IPS-18a (cell line): Measurements from ENCODE around the gene KRT78.

Experiments
- H3K27ac ChIP-seq: one replicate; pipeline ENCODE4 v1.5.1; 2013; ENCODE audit warnings: low read length
- H3K27me3 ChIP-seq: one replicate; pipeline ENCODE4 v1.6.1; 2013; ENCODE audit warnings: mild to moderate bottlenecking, low read length; ENCODE audit not compliant: control insufficient read depth, insufficient read depth
- H3K36me3 ChIP-seq: one replicate; pipeline ENCODE4 v1.6.1; 2013; ENCODE audit warnings: low read depth, low read length; ENCODE audit not compliant: control insufficient read depth
- H3K4me1 ChIP-seq: one replicate; pipeline ENCODE4 v1.6.1; 2013; ENCODE audit warnings: low read depth, low read length; ENCODE audit not compliant: control insufficient read depth
- H3K4me3 ChIP-seq: one replicate; pipeline ENCODE4 v1.5.1; 2013; ENCODE audit warnings: low read length
- H3K9ac ChIP-seq: one replicate; pipeline ENCODE4 v1.6.1; 2013; ENCODE audit warnings: mild to moderate bottlenecking, low read length, moderate library complexity
- H3K9me3 ChIP-seq: one replicate; pipeline ENCODE4 v1.6.1; 2013; ENCODE audit warnings: low read depth, low read length; ENCODE audit not compliant: control insufficient read depth

The KRT78 gene

DNA sequence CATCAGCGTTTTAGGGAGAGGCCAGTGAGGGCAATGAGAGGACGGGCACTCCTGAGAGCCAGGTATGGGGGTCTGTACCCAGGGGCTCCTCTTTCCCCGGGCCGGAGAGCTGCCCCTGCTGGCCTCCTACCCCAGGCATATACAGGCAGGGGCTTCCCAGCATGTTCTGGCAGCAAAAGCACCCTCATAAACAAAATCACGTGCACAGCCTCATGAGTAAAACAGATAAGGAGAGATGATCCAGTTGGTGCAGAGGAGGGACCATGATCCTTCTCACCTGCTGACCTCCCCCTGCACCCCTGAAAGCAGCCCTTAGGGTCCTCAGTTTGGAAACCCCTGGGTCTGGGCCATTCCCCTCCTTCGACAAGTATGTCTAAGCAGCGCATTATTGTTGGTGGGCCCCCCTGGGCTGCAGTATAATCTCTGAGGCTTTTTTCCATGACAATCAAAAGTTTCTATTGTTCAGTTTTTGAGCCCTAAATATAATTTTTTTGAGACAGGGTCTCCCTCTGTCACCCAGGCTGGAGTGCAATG lies 29.8 kb downstream of the KRT78 start:
- Histone ChIP-seq H3K9ac (no peak overlapping the region), H3K4me3 (no peak overlapping the region), H3K36me3 (no peaks in the 10 kb centered on the region), H3K27me3 (no peaks in the 10 kb centered on the region), H3K9me3 (no peaks in the 10 kb centered on the region), H3K4me1 (no peaks in the 10 kb centered on the region), H3K27ac (no peak overlapping the region)

DNA sequence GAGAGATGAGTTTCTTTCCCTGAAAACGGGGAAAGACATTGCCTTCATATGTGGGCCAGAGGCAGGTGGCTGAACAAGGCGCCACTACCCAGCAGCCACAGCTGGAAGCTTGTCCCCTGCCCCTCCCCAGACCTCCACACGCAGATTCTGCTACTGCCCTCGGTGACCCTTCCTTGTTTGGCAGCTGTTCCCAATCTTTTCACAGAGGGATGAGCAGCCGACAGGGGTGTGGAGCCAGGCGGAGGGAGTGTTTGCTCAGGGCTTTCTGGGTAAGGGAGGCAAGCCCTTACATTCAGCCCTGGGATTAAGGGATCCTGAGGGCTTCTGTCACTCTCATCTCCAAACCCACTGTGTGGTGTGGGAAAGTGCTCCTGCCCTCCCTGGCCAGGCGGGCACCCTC lies 30.4 kb downstream of the KRT78 start:
- no peaks in the 10 kb centered on the region for H3K27me3 ChIP-seq
- H3K9me3 ChIP-seq: no peaks in the 10 kb centered on the region
- no peaks in the 10 kb centered on the region for H3K36me3 ChIP-seq
- H3K27ac ChIP-seq: no peak overlapping the region
- no peak overlapping the region for H3K4me3 ChIP-seq
- H3K9ac ChIP-seq: no peak overlapping the region
- H3K4me1 ChIP-seq: no peaks in the 10 kb centered on the region

DNA sequence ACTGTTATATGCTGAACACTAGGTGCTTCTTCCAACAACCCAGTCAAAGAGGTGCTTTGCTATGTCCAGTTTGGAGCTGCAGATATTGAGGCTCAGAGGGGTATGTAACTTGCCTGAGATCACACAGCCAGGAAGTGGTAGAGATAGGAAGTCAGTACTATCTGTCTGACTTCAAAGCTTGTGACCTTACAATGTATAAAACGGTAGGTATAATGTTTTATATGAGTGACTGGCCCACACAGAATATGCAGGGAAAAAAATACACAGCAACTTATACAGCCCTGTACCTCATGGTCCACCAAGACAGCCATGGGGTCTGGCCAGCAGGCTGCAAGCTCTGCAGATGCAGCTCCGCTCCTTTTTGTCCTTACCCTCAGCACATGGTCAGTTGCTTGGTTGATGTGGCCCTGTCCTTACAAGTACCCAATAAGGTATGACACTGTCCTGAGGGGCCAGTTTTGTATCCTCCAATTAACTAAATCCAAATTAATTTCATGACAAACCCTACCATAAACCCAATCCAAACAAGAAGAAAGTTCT lies 31.0 kb downstream of the KRT78 start:
- no peaks in the 10 kb centered on the region for H3K9me3 ChIP-seq
- H3K4me1 ChIP-seq: no peaks in the 10 kb centered on the region
- no peaks in the 10 kb centered on the region for H3K27me3 ChIP-seq
- H3K36me3 ChIP-seq: no peaks in the 10 kb centered on the region
- no peak overlapping the region for H3K4me3 ChIP-seq
- H3K9ac ChIP-seq: no peak overlapping the region
- H3K27ac ChIP-seq: no peak overlapping the region

DNA sequence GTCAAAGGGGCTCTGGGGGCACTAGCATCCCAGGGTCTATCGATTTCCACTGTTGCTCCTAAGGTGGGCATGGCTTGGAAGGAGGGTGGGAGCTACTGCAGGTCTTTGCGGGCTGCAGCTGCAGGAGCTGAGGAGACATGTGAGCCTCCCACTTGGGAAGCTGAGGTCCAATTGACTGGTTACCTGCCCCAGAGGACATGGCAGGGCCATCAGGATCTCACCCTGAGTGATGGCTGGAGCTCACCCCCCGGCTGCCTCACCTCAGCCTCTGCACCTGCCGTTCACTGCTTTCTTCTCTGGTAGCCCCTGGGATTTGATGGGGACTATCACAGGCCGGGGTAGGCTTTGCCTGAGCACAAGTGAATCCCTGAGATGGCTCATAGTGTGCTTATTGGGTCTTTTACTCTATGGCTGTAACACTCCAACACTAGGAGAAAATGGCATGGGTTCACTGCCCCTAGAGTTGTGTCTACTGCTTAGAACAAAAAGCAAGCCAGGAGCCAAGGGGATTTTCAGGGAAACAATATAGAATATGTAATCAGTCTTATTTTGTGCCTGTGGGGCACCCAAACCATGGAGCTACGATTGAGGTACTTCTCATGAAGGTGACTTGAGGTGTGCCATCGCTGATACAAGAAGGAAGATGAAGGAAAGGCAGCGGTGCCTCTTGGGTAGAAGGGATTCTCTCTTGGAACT lies 31.6 kb downstream of the KRT78 start:
- H3K4me3 ChIP-seq: no peak overlapping the region
- H3K27me3 ChIP-seq: no peaks in the 10 kb centered on the region
- H3K9me3 ChIP-seq: no peaks in the 10 kb centered on the region
- no peaks in the 10 kb centered on the region for H3K36me3 ChIP-seq
- no peak overlapping the region for H3K9ac ChIP-seq
- H3K27ac ChIP-seq: no peak overlapping the region
- H3K4me1 ChIP-seq: no peaks in the 10 kb centered on the region

DNA sequence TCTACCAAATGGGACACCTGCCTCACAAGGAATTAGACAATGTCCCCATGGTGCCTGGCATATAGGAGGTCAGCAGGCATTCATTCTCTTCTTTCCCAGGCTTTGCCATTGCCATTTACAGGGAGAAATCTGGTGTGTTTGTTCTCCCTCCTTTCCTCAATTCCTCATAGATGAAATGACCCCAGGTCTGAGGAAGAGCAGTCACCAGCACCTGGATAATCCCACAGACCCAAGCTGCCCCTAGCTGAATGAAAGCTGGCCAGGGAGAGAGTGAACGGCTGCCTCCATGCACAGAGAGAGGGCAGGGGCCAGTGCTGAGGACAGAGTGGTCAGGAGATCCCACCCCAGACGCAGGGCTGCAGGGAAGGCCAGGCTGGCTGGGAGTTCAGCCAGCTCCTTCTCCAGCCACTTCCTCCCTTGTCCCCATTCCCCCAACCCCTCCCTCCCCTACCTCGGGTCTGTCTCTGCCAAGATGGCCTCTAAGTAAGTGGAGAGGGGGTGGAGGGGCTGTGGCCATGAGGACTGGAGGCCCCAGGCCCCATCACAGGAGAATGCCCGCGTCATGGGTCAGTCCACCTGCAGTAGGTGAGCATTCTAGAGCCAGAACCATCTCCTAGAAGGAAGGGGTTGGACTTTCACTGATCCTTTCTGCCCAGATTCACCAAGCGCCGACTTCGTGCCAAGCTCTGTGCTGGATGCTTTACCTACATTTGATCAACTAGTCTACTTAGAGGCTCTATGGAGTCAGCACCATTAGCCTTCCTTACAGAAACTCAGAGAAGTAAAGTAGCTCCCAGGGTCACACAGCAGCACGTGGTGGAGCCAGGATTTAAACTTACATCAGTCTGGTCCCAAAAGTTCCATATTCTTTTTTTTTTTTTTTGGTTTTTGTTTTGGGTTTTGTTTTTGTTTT lies 32.9 kb downstream of the KRT78 start:
- H3K4me3 ChIP-seq: no peak overlapping the region
- H3K27me3 ChIP-seq: no peaks in the 10 kb centered on the region
- H3K4me1 ChIP-seq: no peaks in the 10 kb centered on the region
- no peaks in the 10 kb centered on the region for H3K9me3 ChIP-seq
- H3K9ac ChIP-seq: no peak overlapping the region
- H3K36me3 ChIP-seq: no peaks in the 10 kb centered on the region
- H3K27ac ChIP-seq: no peak overlapping the region

DNA sequence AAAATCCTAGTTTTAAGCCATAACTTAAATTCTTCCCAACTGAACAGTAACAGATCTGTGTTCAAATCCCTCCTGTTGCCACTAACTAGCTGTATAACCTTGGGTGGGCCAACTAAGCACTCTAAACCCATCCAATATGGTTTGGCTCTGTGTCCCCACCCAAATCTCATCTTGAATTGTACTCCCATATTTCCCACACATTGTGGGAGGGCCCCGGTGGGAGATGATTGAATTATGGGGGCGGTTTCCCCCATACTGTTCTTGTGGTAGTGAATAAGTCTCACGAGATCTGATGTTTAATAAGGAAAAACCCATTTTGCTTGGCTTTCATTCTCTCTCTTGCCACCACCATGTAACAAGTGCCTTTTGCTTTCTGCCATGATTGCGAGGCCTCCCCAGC lies 33.6 kb downstream of the KRT78 start:
- no peaks in the 10 kb centered on the region for H3K27me3 ChIP-seq
- no peaks in the 10 kb centered on the region for H3K36me3 ChIP-seq
- no peak overlapping the region for H3K27ac ChIP-seq
- no peak overlapping the region for H3K4me3 ChIP-seq
- no peak overlapping the region for H3K9ac ChIP-seq
- no peaks in the 10 kb centered on the region for H3K4me1 ChIP-seq
- H3K9me3 ChIP-seq: no peaks in the 10 kb centered on the region

DNA sequence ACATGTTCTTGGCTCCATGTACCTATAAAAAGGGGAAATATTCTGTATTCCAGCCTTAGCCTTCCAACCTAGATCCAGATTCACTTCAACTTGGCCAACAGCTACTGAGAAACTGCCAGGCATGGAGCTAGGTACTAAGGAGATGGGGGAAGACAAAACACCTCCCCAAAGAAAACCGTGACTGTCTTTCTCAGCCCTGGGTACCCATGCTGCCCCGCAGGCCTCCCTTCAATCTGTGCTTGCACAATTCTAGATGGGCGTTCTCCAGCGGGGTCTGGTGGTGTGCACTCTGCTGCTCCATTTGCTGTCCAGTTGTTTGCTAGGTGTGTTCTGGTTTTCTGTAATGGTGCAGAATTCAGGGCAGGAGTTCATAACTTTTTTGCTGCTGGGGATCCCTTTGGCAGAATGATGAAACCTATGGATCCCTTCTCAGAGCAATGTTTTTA lies 34.1 kb downstream of the KRT78 start:
- H3K36me3 ChIP-seq: no peaks in the 10 kb centered on the region
- H3K9ac ChIP-seq: no peak overlapping the region
- no peaks in the 10 kb centered on the region for H3K4me1 ChIP-seq
- no peak overlapping the region for H3K4me3 ChIP-seq
- no peaks in the 10 kb centered on the region for H3K9me3 ChIP-seq
- H3K27me3 ChIP-seq: no peaks in the 10 kb centered on the region
- H3K27ac ChIP-seq: no peak overlapping the region

DNA sequence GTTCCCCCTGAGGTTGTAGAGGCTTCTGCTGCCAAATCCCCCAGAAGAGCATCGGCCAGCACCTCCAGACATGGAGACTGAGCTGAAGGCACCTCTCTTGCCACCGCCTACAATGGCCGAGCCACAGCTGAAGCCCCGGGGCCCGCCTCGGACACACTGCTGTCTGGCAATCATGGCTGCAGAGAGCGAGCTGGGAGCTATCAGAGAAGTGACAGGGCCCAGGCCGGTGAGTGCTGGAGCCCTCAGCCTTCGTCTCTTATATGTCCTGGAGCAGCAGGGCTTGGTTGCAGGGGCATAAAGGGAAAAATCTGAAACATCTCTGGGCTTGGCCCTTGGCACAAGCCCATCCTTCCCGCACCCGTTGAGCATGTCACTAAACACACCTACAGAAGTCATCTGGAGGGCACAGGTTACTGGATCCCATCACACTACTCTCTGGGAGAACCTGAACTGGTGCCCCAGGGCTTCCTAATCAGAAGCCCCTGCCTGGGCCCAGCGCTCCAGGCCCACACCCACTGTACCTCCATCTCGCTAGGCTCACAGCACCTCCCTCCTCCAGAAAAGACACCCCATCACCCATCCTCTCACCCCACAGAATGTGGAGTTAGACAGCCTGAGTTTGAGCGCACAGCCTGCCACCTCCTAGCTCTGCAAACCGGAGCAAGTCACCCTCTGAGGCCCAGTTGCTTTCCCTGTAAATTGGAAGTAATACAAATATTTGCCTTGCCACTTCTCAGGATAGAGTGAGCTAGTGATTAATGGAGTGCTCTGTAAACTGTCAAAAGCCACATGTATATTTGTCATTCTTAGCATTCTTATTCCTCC lies 34.7 kb downstream of the KRT78 start, which contains the start of gene KRT4:
TSS of gene KRT4 (minus strand) at position 232 of the 825 bp plus-strand sequence. CDS start at position 174, 58 bp downstream.
- Histone ChIP-seq H3K36me3 (no peaks in the 10 kb centered on the region), H3K27ac (no peak within 1 kb of the TSS), H3K4me1 (no peaks in the 10 kb centered on the region), H3K9me3 (no peaks in the 10 kb centered on the region), H3K9ac (no peak within 1 kb of the TSS), H3K4me3 (no peak within 1 kb of the TSS), H3K27me3 (no peaks in the 10 kb centered on the region)

DNA sequence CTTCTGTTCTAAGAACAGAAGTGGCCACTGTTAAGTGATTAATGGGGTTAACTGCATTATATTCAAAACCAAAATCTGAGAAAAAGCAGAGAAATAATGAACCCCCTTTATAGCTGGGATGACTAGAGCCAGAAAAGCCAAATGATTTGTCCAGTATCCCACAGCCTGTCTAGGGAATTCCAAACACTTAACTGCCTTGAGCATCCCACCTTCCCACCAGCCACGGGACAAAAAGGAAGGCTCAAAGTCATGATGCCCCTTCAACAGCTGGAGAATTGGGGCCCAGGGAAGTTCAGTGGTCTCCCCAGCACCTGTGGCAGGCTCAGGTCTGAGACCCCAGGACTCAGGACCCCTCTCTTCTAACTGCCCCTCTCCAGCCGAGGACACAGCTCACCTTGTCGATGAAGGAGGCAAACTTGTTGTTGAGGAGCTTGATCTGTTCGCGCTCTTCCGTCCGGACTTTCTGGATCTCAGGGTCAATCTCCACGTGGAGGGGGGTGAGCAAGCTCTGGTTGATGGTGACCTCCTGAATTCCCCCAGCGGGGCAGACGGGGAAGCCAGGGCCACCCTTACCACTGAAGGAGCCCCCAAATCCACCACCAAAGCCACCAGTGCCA lies 35.5 kb downstream of the KRT78 start:
- Histone ChIP-seq H3K4me3 (no peak overlapping the region), H3K27me3 (no peaks in the 10 kb centered on the region), H3K9ac (no peak overlapping the region), H3K4me1 (no peaks in the 10 kb centered on the region), H3K36me3 (no peaks in the 10 kb centered on the region), H3K27ac (no peak overlapping the region), H3K9me3 (no peaks in the 10 kb centered on the region)

DNA sequence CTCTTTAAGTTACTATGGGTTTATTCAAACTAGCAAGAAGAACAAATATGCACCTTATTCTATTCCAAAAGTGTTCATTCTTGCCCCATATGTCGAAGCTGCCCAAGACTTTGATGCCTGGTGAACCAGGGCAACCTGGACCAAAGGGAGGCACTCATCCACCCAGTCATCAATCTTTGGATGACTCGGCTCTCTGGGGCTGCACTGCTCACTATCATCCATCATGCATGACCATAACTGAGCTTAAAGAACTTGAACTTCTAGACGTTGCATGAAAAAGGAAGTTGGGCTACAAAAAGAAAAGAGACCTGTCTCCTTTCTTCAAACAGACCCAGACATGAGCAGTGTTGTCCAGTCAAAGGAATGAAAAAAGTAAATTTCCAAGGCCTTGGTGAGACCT lies 36.0 kb downstream of the KRT78 start:
- Histone ChIP-seq H3K9me3 (no peaks in the 10 kb centered on the region), H3K27ac (no peak overlapping the region), H3K4me3 (no peak overlapping the region), H3K36me3 (no peaks in the 10 kb centered on the region), H3K9ac (no peak overlapping the region), H3K4me1 (no peaks in the 10 kb centered on the region), H3K27me3 (no peaks in the 10 kb centered on the region)

DNA sequence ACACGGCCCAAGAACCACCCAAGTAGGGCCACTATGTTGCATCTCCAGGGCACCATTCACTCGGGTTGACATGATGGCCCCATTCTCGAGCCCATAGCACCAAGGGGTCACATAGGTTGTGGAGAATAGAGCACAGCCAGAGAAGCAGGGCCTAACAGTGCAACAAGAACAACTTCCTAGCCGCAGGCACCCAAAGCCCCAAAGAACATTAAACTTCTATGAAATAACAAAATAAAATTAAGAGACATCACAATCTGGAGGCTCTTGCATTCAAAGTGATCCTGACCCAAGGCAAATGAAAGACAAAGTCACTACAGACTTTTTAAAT lies 36.8 kb downstream of the KRT78 start:
- Histone ChIP-seq H3K9me3 (no peaks in the 10 kb centered on the region), H3K9ac (no peak overlapping the region), H3K36me3 (no peaks in the 10 kb centered on the region), H3K27ac (no peak overlapping the region), H3K27me3 (no peaks in the 10 kb centered on the region), H3K4me1 (no peaks in the 10 kb centered on the region), H3K4me3 (no peak overlapping the region)
